ENCODE measurements around the gene CWF19L1.
"Not testable (repeated sequence)": the region's sequence is repeated elsewhere in the genome, so short reads cannot be mapped to it uniquely, and the experiment has no call there.

The CWF19L1 gene

DNA sequence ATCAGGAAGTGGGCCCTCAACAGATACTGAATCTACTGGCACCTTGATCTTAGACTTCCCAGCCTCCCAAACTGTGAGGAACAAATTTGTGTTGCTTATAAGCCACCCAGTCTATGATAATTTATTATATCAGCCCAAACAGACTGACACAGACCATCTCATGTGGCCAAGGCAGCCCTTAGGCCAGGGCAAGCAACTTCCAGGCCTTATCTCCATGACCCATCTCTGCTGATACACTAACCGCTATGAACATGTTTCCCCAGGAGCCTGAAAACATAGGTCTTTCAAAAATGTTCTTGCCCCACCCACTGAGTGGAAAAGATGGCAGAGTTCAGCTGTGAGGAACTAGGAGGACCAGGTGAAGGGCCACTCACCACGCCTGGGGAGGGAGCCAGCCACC is 22.2 kb upstream of the CWF19L1 start:
- DNase-seq (ENCODE audit: insufficient read length): no peak
- FAIRE-seq: no peak
- TF ChIP-seq POLR2AphosphoS5 (IDR thresholded peaks at IDR 0.05; ENCODE audit: low read depth, low read length): no peak
- no peak for TF ChIP-seq POLR2A (IDR thresholded peaks at IDR 0.05; ENCODE audit: low read depth, low read length)
- no peak for TF ChIP-seq TAF1 (IDR thresholded peaks at IDR 0.05; ENCODE audit: borderline replicate concordance, low read depth, low read length)

DNA sequence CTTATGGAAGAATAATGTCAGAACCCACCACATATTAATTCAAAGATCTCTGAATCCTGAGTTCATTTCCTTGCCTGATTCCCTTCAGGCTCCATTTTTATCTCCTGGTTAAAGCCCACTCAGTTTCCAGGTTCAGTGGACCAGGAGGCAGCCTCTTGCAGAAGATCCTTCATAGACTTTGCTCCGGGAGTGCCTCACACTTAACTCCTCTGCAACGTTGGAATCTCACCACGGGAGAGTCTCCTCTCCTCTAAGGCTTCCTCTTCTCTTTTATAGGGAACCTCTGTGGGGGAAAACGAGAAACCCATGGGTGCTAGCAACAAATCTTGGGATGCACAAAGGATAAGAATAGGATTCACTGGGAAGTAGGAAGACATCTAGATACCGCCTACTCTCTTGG is 20.8 kb upstream of the CWF19L1 start:
- TF ChIP-seq TAF1 (IDR thresholded peaks at IDR 0.05; ENCODE audit: borderline replicate concordance, low read depth, low read length) (no peak), POLR2AphosphoS5 (IDR thresholded peaks at IDR 0.05; ENCODE audit: low read depth, low read length) (no peak), POLR2A (IDR thresholded peaks at IDR 0.05; ENCODE audit: low read depth, low read length) (no peak)
- FAIRE-seq (no peak), DNase-seq (ENCODE audit: insufficient read length) (no peak)

DNA sequence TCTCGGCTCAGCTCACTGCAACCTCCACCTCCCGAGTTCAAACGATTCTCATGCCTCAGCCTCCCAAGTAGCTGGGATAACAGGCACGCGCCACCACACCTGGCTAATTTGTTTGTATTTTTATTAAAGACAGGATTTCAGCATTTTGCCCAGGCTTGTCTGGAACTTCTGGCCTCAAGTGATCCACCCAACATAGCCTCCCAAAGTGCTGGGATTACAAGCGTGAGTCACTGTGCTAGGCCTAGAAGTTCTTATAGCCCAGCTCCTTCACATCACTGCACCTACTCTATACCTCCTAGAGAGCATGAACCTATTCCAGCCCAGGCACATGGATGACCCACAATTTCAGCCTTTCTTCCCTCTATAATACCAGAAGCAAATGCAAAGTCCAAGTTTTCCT is 20.3 kb upstream of the CWF19L1 start:
- DNase-seq (ENCODE audit: insufficient read length) (no peak), FAIRE-seq (no peak)
- TF ChIP-seq POLR2A (IDR thresholded peaks at IDR 0.05; ENCODE audit: low read depth, low read length): no peak
- no peak for TF ChIP-seq POLR2AphosphoS5 (IDR thresholded peaks at IDR 0.05; ENCODE audit: low read depth, low read length)
- TF ChIP-seq TAF1 (IDR thresholded peaks at IDR 0.05; ENCODE audit: borderline replicate concordance, low read depth, low read length): no peak

DNA sequence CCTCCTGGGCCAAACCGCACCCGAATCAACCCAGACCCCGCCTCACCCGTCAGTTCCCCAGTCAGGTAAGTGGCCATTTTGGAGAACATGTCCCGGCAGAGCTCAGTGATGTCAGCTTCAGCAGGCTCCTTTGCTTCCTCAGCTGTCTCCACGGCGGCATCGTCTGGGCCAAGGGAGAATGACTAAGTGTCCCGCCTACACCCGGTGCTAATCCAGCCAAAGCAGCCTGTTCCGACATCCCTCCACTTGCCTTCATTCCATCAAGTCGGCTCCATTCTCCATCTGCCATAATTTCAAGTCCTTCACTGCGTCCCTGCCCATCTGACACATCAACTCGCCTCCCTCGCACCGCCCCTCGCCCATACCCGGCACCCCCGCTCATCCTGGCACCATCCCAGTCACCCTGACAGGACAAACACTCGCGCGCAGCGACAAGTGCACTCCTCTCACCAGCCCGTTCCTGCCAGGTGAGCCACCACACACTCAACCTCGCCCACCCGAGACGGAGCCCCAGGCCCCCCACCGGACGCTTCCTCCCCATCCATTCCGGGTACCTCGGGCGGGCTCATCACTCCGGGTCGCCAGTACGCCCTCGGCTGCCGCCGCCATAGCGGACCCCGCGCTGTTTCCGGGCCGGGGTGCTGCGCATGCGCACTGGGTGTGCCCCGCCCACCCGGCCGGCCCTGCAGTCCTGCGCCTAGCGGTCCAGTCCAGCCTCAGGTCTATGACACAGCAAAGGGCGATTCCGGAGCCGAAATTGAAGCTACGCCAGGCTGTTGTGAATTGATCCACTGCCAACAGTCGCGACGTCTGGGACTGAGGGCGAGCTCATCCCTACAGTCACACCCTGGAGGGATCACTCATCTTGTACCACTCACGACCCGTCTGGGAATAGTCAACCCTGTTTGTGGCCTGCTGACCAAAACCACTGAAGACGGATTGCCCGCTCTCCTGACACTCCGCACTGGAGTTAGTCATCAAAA is 18.9 kb upstream of the CWF19L1 start, which contains the start of gene BLOC1S2:
BLOC1S2 (minus strand) TSS at position 630 of the 983 bp plus-strand sequence; CDS start at position 609, 21 bp downstream.
- peak; percentile 96 for FAIRE-seq
- TF ChIP-seq POLR2A (IDR thresholded peaks at IDR 0.05; ENCODE audit: low read depth, low read length) (peak; percentile 93), TAF1 (IDR thresholded peaks at IDR 0.05; ENCODE audit: borderline replicate concordance, low read depth, low read length) (peak; percentile 93), POLR2AphosphoS5 (IDR thresholded peaks at IDR 0.05; ENCODE audit: low read depth, low read length) (peak; percentile 87)

DNA sequence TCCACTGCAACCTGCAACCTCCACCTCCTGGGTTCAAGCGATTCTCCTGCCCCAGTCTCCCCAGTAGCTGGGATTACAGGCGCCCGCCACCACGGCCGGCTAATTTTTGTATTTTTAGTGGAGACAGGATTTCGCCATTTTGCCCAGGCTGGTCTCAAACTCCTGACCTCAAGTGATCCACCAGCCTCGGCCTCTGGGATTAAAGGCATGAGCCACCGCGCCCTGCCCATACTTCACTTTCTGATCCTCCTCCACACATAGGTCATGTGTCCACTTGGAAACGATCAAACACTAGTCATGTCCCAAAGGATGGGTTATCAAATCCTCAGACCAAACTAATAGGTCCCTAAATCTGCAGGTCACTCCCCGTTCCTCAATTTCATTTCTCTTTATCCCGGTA is 17.9 kb upstream of the CWF19L1 start:
- FAIRE-seq; DNase-seq (ENCODE audit: insufficient read length): not testable (repeated sequence)

More for the DNA sequence above, 18.9 kb upstream of the CWF19L1 start, which contains the start of gene BLOC1S2:
- DNase-seq (ENCODE audit: insufficient read length): peak; percentile 92

DNA sequence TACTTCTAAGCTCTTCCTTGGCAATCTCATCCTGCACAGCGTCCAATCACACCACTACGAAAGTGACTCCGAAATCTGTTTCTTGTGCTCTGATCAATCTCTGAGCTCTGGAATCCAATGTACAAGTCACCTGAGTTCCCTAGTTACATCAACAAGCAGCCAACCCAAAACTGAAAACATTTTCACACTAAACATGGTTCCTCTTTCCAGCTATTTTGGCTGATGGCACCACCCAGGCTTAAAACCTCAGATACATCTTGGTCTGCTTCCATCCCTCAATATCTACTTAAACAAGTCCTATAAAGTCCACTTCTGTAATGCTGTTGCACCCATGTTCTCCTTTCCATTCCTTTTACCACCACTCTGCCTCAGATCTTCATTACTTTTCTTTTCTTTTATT is 15.5 kb upstream of the CWF19L1 start:
- no peak for TF ChIP-seq TAF1 (IDR thresholded peaks at IDR 0.05; ENCODE audit: borderline replicate concordance, low read depth, low read length)
- no peak for TF ChIP-seq POLR2A (IDR thresholded peaks at IDR 0.05; ENCODE audit: low read depth, low read length)
- no peak for TF ChIP-seq POLR2AphosphoS5 (IDR thresholded peaks at IDR 0.05; ENCODE audit: low read depth, low read length)
- DNase-seq (ENCODE audit: insufficient read length) (no peak), FAIRE-seq (no peak)

DNA sequence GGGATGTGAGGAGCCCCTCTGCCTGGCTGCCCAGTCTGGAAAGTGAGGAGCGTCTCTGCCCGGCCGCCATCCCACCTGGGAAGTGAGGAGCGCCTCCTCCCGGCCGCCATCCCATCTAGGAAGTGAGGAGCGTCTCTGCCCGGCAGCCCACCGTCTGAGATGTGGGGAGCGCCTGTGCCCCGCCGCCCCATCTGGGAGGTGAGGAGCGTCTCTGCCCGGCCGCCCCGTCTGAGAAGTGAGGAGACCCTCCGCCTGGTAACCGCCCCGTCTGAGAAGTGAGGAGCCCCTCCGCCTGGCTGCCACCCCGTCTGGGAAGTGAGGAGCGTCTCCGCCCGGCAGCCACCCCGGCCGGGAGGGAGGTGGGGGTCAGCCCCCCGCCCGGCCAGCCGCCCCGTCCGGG is 9.5 kb upstream of the CWF19L1 start:
- FAIRE-seq; DNase-seq (ENCODE audit: insufficient read length): not testable (repeated sequence)

DNA sequence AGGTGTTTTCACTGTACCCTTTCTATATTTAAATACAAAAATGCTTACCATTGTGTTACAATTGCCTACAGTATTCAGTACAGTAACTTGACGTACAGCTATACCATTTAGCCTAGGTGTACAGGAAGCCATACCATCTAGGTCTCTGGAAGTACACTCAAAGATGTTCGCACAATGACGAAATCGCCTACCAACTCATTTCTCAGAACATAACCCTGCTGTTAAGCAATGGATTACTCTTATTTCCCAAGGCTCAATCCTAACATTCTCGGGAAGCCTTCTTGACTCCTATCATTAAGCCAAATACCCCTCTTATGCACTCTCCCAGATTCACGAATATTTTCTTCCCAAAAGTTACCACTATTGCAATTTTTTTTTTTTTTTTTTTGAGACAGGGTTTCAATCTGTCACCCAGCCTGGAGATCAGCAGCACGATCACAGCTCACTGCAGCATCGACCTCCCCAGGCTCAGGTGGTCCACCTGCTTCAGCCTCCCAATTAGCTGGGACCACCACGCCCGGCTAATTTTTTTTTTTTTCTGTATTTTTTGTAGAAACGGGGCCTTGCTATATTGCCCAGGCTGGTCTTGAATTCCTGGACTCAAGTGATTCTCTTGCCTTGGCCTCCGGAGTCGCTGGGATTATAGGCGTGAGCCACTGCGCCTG is 1.5 kb downstream of the CWF19L1 start:
- no peak for FAIRE-seq
- TF ChIP-seq POLR2A (IDR thresholded peaks at IDR 0.05; ENCODE audit: low read depth, low read length) (no peak), POLR2AphosphoS5 (IDR thresholded peaks at IDR 0.05; ENCODE audit: low read depth, low read length) (no peak), TAF1 (IDR thresholded peaks at IDR 0.05; ENCODE audit: borderline replicate concordance, low read depth, low read length) (no peak)
- DNase-seq (ENCODE audit: insufficient read length): no peak

DNA sequence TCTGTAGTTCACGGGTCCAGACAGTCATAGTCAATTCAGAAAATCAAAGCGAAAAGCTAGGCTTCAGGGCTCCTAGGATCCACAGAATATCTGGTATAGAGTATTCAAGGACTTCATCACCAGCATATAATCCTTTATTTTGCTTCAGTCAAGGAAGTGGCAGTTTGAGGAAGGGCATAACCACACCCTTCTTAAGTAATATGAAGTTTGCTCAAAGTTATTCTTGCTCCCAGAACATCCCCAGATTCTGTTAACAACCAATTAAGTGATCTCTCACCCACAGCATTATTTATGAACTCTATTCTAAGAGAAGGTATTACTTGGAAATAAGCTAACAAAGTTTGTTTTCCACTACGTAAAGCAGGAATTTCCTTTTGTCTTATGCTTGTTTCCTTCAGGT is 13.2 kb downstream of the CWF19L1 start:
- no peak for TF ChIP-seq POLR2AphosphoS5 (IDR thresholded peaks at IDR 0.05; ENCODE audit: low read depth, low read length)
- TF ChIP-seq POLR2A (IDR thresholded peaks at IDR 0.05; ENCODE audit: low read depth, low read length): no peak
- TF ChIP-seq TAF1 (IDR thresholded peaks at IDR 0.05; ENCODE audit: borderline replicate concordance, low read depth, low read length): no peak
- no peak for DNase-seq (ENCODE audit: insufficient read length)
- FAIRE-seq: no peak

DNA sequence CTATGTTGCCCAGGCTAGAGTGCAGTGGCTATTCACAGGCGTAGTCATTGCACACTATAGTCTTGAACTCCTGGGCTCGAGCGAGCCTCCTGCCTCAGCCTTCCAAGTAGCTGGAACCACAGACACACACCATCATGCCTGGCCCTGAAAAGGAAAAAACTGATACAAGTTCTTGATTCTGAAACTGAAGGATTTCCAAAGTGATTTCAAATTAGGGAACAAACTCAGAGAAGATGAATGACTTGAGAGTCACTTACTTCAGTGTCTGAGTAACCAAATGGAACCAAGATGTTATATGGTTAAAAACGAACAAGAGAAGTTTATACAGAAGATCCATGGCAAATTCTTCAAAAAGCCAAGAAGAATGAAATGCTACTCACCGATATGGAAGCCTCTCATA is 14.4 kb downstream of the CWF19L1 start:
- DNase-seq (ENCODE audit: insufficient read length) (no peak), FAIRE-seq (no peak)
- TF ChIP-seq TAF1 (IDR thresholded peaks at IDR 0.05; ENCODE audit: borderline replicate concordance, low read depth, low read length) (no peak), POLR2AphosphoS5 (IDR thresholded peaks at IDR 0.05; ENCODE audit: low read depth, low read length) (no peak), POLR2A (IDR thresholded peaks at IDR 0.05; ENCODE audit: low read depth, low read length) (no peak)

DNA sequence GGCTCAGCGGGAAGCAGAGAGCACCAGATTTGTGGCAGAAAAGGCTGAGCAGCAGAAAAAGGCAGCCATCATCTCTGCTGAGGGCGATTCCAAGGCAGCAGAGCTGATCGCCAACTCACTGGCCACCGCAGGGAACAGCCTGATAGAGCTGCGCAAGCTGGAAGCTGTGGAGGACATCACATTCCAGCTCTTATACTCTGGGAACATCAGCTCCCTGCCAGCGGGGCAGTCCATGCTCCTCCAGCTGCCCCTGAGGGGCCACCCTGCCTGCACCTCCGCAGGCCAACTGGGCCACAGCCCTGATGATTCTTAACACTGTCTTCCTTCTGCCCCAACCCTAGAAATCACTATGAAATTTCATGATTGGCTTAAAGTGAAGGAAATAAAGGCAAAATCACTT is 18.6 kb downstream of the CWF19L1 start:
- DNase-seq (ENCODE audit: insufficient read length) (no peak), FAIRE-seq (no peak)
- TF ChIP-seq POLR2A (IDR thresholded peaks at IDR 0.05; ENCODE audit: low read depth, low read length) (no peak), TAF1 (IDR thresholded peaks at IDR 0.05; ENCODE audit: borderline replicate concordance, low read depth, low read length) (no peak), POLR2AphosphoS5 (IDR thresholded peaks at IDR 0.05; ENCODE audit: low read depth, low read length) (no peak)

Data from GM12892 (cell line).